GM18861 (cell line): ENCODE data around the gene PHF2.

ENCODE experiments used
- ATAC-seq: cut with Tn5 transposase; IDR thresholded peaks from one replicate; pipeline ENCODE4 v1.9.1; 2021; ENCODE audit not compliant: unreplicated experiment

PHF2 gene

GRCh38 chr9:93567271-93567959 is 9.0 kb upstream of the PHF2 start:
- no peak for ATAC-seq

- no peak for ATAC-seq
Measured at GRCh38 chr9:93568169-93568568, 8.2 kb upstream of the PHF2 start.

GRCh38 chr9:93569621-93570174 is 6.7 kb upstream of the PHF2 start:
- no peak for ATAC-seq

GRCh38 chr9:93572221-93572620 is 4.2 kb upstream of the PHF2 start:
- no peak for ATAC-seq

- ATAC-seq = no peak
Measured at GRCh38 chr9:93572636-93573515, 3.5 kb upstream of the PHF2 start.

- ATAC-seq = no peak
Measured at GRCh38 chr9:93573516-93573828, 2.9 kb upstream of the PHF2 start.

- no peak for ATAC-seq
Measured at GRCh38 chr9:93574091-93574899, 2.1 kb upstream of the PHF2 start.

- no peak for ATAC-seq
Measured at GRCh38 chr9:93574900-93575795, 1.2 kb upstream of the PHF2 start.

GRCh38 chr9:93575796-93576257 is 557 bp upstream of the PHF2 start:
- no peak for ATAC-seq

- ATAC-seq = no peak
Measured at GRCh38 chr9:93577078-93577974, 942 bp downstream of the PHF2 start.

- no peak for ATAC-seq
Measured at GRCh38 chr9:93577975-93578682, 1.7 kb downstream of the PHF2 start.

- no peak for ATAC-seq
Measured at GRCh38 chr9:93578844-93579243, 2.5 kb downstream of the PHF2 start.

- ATAC-seq = no peak
Measured at GRCh38 chr9:93579711-93580516, 3.5 kb downstream of the PHF2 start.

- no peak for ATAC-seq
Measured at GRCh38 chr9:93580654-93581380, 4.4 kb downstream of the PHF2 start.

GRCh38 chr9:93582115-93582514 is 5.7 kb downstream of the PHF2 start:
- ATAC-seq = no peak

- no peak for ATAC-seq
Measured at GRCh38 chr9:93582550-93582949, 6.2 kb downstream of the PHF2 start.

GRCh38 chr9:93585259-93585658 is 8.9 kb downstream of the PHF2 start:
- no peak for ATAC-seq
